Mesenteric fat pad (tissue), 1 donor: ENCODE measurements around the gene SQSTM1. TPM values are rescaled to one million over a fixed set of nuclear protein-coding genes. Genes with fewer than 3 reads are reported as not detected.

Source experiments
- microRNA-seq: library from miRNA; unstranded; fragments of <30 nt; microRNA quantifications from one replicate; pipeline ENCODE4 v1.2.0, GENCODE V29; 2020; ENCODE audit warnings: borderline number of aligned reads
- total RNA-seq: library from RNA; stranded (reverse); fragmentation: NEBNext Ultra II Directional; extraction: Animal tissue kit (Norgen Biotek cat#: 25700); gene quantifications from one replicate; pipeline ENCODE4 v1.2.1, GENCODE V29; 2021
- donor health status: DM: yes; HTN: yes; CAD: no.

The SQSTM1 gene
- total RNA-seq, 1 donor from 2014 or later = 600 TPM

Small RNAs within 50 kb of the gene (microRNA-seq; reads per million reads assigned to microRNA genes)
- not detected for gene MIR1229

Other genes starting within 250 kb of the SQSTM1 start
- gene HNRNPH1, start 197.2 kb upstream of the SQSTM1 start, total RNA-seq = 429 TPM
- gene CBY3, start 139.9 kb upstream of the SQSTM1 start, total RNA-seq = not detected
- gene CANX, start 121.9 kb upstream of the SQSTM1 start, total RNA-seq = 649 TPM
- 20.4 TPM for gene MAML1, start 88.1 kb upstream of the SQSTM1 start, total RNA-seq
- 9.6 TPM for gene LTC4S, start 26.9 kb upstream of the SQSTM1 start, total RNA-seq
- 87.6 TPM for gene MGAT4B, start 14.0 kb upstream of the SQSTM1 start, total RNA-seq
- 17.3 TPM for gene MRNIP, start 37.9 kb downstream of the SQSTM1 start, total RNA-seq
- gene TBC1D9B, start 87.0 kb downstream of the SQSTM1 start, total RNA-seq = 128 TPM